Fibroblast of lung (primary cell): Measurements from ENCODE around the gene STARD3.

ENCODE experiments used
- CTCF ChIP-seq, 2 donors: IDR thresholded peaks in 1 of 2; conservative IDR thresholded peaks in 1 of 2; 1 replicate in 1 of 2; 2 replicates in 1 of 2; pipeline ENCODE4 v1.5.1; 2011 to 2012; ENCODE audit warnings: low read length in 2 of 2, control low read depth in 1 of 2, inconsistent platforms in 1 of 2, low read depth in 1 of 2, mild to moderate bottlenecking in 1 of 2
- EZH2 ChIP-seq: IDR thresholded peaks from 2 replicates; pipeline ENCODE4 v1.5.1; 2012; ENCODE audit warnings: low read length, control low read depth, mild to moderate bottlenecking; ENCODE audit errors: missing control alignments

- TF ChIP-seq EZH2 (no peak), CTCF (conservative IDR thresholded peaks at IDR 0.05 in 1 of 2, IDR thresholded peaks at IDR 0.05 in 1 of 2; ENCODE audit: low read depth in 1 of 2, low read length in 2 of 2) (no peak)
Measured at GRCh38 chr17:39640591-39641031, 3.7 kb downstream of the STARD3 start.
